GM18498 (cell line): ENCODE results near the gene CEMIP.

Experiments
- ATAC-seq: cut with Tn5 transposase; IDR thresholded peaks from one replicate; pipeline ENCODE4 v1.9.1; 2021; ENCODE audit warnings: mild to moderate bottlenecking, moderate library complexity; ENCODE audit not compliant: unreplicated experiment

Gene CEMIP

DNA sequence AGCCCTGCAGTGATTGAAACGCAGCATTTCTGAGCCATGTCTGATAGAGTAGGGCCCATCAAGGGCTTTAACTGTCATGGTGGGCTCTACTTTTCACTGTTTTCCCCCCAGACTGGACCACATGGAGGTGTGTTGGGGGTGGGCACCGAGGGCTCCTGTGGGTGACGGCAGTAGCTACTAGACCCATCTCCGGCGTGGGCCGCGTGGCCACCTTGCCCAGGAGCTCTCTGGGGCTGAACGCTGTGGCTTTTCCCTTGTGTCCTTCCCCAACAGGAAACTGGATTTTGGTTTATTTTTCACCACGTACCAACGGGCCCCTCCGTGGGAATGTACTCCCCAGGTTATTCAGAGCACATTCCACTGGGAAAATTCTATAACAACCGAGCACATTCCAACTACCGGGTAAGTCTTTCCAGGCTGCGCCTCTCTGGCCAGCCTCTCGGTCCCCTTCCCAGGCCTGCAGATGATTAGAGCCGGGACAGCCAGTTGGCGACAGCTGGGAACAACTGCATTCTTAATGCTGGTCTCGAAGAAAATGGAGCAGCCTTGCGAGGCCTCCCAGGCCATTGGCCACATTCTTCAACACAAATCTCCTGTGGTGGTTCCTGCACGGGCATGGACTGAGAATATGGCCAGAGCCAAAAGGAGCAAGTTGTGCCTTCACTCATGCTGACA, 142.7 kb downstream of the CEMIP start:
- no peak for ATAC-seq

DNA sequence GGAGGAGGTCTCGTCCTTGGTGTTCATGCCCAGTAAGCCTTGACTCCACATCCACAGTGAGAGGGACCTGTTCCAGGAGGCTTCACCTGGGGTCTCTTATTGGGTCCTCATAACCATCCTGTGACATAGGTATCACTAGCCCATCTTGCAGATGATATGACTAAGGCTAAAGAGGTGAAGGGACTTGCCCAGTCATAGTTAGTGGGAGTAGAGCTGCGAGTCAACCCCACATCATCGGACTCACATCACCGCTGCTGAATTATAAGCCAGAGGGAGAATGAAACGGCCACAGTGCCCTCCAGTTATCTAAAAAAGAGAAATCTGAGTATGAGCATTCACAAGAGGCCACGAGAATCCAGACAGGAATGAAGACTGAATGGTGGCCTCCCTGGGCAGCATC, 144.5 kb downstream of the CEMIP start:
- ATAC-seq, result no peak

DNA sequence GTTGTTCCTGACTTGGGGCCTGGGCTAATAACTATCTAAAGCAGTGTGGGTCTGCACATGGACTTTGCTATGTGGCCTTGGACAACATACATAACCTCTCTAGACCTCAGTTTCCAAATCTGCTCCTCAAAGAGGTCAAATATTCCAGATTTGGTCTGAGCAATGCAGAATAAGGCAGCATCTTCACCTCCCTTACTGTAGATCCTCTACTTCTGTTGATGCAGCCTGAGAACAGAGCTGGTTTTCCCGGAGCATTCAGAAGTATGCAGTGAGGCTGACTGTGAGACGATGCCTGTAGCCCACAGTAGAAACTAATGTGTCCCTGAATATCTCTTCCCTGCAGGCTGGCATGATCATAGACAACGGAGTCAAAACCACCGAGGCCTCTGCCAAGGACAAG, 145.1 kb downstream of the CEMIP start:
- ATAC-seq, result no peak

DNA sequence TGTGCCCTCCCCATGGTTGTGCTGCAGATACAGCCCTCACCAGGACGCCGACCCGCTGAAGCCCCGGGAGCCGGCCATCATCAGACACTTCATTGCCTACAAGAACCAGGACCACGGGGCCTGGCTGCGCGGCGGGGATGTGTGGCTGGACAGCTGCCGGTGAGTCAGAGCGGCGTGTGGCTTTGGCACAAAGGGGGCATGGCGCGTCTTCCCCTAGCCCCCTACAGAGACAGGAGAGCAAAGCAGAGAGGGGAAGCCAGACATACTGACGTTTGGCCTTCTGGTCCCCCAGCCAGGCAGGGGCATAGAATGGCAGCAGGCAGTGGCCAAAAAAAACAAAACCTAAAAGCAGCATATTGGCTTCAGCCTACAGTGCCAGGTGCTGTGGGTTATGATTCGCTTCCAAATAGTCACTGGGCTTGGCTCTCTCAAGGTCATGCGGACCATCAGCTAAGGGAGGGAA, 146.5 kb downstream of the CEMIP start:
- ATAC-seq, result no peak

DNA sequence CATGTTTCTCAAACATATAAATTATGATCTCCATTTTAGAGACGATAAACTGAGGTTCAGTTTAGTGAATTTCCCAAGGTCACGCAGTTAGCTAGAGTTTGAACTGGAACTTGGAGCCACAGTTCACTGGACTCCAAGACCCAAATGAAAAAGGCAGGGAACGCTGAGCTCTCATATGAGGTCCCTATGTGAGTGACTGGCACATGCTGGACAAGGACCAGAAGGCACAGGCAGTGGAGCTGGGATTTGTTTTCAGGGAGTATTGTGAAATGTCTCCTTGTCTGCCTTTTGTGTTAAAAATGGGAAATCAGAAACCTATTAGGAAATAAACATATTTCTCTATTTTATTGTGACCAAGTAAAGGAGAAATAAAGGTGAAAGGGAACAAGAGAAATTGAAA, 147.0 kb downstream of the CEMIP start:
- ATAC-seq, result no peak

DNA sequence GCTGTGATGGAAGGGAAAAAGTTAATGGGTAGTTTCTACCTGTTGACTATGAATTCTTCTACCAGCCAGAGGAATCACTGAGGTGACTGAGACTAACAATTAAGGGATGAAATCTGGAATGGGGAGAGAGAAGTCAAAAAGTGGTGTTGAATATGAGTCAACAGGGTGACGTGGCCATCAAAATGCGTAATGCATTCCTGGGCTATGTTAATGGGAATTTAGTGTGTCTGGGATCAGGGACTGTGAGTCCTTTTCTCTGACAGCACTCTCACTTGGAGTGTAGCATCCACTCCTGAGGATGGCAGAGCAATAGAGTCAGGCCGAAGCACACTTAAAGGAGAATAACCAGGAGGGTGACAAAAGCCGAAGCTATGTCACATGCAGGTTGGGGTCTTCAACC, 150.1 kb downstream of the CEMIP start:
- ATAC-seq, result no peak

DNA sequence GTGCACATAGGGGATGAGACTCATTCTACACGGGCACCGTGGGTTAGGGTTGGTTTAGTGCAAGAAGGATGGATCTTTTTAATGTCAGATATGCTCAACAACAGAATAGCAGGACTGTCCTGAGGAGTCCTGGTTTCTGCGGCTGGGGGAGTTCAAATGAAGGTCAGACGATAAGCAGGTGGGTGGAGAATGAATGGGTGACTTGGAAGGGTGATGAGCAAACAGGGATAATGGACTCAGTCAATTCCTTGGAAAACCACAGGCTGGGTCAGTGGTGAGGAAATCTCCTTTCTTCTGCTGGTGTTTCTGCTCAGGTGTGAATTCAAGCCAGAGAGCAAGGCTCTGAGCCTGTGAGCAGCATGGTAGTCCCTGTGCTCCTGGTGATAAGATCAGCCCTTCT, 150.5 kb downstream of the CEMIP start:
- ATAC-seq, result no peak

DNA sequence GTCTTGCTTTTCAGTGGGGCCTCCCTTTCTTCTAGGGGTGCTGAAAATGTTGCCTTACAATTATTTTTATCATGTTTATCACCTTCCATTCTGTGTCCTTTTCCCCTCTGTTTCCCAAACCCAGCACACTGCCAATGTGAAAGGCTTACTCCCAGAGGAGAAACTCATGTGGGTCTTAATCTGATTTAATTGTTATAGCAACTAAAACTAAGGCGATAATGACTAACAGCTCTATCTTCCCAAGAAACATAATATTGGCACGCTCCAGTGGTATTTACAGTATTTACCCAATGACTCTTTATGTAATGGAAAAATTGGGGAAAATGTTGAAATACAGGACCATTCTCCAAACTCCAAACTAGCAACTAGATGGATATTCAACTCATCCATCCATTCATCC, 152.0 kb downstream of the CEMIP start:
- no peak for ATAC-seq

DNA sequence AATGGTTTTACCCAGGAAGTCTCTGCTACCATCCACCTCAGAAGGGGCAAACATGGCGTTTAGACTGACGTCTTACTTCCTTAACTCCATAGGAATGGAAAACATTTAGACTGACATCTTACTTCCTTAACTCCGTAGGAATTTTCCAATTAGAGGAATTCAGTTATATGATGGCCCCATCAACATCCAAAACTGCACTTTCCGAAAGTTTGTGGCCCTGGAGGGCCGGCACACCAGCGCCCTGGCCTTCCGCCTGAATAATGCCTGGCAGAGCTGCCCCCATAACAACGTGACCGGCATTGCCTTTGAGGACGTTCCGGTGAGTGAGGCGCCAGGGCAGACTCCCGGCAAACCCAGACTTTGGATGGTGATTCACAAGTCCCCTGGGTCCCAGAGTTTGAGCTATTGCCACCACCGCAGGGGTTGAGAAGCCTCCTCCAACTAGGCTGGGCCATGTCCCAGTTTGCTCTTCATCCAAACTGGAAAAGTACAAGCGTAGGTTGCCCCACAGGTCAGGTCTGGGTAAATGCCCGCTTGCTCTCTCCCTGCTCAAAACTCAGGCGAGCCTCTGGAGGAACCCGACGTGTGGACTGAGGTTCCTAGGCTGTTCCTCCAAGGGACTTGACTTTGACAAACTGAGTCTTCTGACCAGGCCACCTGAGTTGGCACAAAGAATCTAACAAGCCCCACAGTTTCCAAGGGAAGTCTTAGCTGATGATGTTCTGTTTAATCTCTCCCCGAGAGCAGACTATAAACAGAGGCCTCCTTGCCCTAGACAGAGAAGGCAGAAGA, 152.7 kb downstream of the CEMIP start:
- ATAC-seq, result no peak

DNA sequence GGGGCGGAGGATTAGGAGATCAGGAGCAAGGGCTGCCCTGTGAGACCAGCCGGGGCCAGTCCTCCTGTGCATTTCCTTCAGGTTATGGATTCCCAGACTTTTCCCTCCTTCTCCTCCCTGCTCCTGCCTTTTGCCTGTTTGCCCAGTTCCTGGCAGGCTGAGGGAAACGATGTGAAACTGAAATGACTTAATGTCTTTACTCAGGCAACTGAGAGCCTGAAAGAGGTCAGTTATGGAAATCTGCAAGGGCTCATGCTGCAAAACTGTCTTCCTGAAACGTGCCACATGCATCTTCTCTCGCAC, 153.3 kb downstream of the CEMIP start:
- no peak for ATAC-seq

DNA sequence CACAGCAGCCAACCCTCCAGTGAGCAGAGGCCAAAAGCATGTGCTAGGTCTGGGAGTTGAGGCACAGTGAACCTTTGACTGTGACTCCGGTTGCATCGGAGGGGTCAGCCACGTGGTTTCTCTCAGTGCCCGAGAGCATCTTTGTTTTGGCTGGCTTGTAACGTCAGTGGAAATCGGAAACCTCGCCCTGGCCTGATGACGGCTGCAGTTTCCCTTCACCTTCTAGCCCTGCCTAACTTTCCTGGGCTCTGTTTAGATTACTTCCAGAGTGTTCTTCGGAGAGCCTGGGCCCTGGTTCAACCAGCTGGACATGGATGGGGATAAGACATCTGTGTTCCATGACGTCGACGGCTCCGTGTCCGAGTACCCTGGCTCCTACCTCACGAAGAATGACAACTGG, 153.8 kb downstream of the CEMIP start:
- ATAC-seq, result no peak

DNA sequence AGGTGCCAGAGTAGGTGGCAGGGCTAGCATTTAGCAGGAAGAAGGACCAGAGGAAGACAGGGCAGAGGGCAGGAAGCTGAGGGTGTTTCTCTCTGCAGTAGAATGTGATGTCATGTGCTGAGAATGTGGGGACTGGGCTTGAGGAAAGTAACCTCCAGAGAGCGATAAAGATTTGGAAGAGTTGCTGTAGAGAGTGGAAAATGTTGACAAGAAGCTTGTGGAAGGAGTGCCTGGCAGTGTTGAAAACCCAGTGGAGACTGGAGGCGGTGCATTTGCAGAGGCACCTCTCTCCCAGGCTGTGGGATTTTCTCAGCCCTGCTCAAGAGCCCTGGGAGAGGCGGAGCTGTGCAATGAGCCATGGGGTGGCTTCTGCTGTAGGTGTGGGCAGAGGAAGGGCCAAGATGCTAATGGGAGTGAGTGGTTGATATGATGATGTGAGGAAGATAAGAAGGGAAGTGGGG, 155.6 kb downstream of the CEMIP start:
- ATAC-seq, result no peak

DNA sequence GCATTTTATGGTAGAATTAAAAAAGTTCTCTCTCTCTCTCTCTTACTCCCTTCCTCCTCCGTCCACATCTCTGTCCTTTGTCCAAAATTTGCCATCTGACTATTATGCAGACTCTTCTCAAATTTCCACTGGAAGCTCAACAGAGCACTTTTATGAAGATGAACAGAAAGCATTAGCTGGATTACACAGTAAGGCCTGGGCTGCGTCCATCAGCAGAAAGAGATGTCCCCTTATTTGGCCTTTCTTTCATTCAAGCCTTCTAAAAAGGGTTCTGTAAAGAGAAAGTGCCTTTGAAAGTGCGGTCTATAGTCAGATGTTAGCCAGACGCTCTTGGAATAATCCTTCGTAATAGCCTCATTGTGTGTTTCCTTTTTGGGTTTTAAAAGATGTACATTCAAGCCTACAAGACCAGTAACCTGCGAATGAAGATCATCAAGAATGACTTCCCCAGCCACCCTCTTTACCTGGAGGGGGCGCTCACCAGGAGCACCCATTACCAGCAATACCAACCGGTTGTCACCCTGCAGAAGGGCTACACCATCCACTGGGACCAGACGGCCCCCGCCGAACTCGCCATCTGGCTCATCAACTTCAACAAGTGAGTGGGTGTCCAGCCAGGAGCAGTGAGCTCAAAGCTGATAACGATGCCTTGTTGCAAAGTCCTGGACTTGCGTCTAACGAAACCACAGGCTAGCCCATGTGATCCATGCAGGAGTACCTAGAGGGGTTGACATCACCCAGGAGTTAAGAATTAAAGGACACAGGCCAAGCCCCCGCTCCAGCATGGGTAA, 157.3 kb downstream of the CEMIP start:
- ATAC-seq, result no peak

DNA sequence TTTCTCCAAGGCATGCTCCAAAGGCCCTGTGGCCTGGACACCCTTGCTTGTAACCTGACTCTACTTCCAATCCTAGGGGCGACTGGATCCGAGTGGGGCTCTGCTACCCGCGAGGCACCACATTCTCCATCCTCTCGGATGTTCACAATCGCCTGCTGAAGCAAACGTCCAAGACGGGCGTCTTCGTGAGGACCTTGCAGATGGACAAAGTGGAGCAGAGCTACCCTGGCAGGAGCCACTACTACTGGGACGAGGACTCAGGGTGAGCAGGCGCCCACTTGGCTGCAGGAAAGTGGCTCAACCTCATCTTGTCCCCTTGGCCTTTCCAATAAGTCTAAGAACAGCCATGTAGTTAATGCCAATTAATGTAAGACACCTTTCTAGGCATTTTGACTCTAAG, 158.5 kb downstream of the CEMIP start:
- no peak for ATAC-seq

DNA sequence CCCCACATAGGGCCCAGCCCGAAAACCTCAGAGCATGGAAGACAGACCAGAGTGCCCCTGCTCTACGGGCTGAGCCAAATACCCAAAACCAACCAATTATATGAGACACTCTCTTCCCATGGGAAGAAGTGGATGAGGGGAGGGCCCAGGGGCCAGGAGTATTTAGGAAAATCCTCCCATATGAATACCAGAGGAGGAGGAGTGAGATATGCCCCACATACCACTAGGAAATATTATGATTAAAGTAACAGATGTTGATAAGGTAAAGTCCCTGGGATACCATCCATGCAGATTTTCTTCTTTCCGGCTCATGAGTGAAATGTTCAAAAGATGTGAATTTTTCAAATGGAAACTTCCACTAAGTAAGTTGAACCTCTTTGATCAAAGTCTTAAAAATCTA, 160.0 kb downstream of the CEMIP start:
- ATAC-seq, result no peak

DNA sequence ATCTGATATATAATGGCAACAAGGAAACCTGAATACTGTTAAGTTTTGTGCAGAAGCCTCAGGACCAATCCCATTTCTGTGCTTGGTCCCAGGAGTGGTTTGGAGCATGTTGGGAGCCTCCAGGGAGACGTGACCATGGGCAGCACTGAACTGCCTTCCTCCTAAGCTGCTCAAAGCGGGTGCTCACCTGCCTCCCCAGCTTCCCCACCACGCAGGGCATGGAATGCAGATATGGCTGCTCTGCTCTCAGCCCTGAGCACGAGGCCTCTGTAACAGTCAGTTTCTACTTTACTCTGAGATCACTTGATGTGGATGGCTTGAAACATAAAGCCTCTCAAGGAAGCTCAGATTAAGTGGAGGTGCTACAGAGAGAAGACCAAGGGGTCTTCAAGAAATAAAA, 161.2 kb downstream of the CEMIP start:
- no peak for ATAC-seq

DNA sequence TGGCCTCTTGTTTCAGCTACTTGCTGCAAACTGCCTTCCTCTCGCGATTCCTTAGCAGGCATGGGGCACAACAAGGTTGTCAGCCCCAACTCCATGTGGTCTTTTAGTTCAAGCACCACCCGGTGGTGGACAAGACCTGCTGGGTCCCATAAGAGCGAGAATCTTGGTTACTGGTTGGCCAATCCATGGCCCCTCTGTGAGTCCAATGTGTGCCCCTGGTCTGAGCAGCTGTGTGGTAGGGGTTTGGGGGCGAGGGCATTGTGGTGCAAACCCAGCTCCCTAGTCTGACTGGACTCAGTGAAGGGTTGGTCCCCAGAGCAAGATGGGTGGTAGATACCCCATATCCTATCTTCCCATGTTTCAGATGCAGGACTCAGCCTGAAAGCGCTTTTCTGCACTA, 161.7 kb downstream of the CEMIP start:
- no peak for ATAC-seq

DNA sequence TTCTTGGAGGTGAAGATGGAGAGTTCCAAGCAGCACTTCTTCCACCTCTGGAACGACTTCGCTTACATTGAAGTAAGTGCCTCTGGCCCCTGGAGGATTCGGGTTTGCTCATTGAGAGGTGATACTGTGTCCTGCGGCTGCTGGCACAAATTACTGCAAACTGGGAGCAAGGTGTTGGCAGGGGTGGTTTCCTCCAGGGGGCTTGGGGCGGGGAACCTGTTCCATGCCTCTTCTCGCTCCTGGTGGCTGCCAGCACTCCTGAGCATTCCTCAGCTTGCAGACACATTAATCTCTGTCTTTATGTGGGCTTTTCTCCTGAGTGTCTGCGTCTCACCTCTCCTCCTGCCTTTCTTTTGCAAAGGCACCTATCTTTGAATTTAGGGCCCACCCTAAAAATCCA, 163.1 kb downstream of the CEMIP start:
- no peak for ATAC-seq

DNA sequence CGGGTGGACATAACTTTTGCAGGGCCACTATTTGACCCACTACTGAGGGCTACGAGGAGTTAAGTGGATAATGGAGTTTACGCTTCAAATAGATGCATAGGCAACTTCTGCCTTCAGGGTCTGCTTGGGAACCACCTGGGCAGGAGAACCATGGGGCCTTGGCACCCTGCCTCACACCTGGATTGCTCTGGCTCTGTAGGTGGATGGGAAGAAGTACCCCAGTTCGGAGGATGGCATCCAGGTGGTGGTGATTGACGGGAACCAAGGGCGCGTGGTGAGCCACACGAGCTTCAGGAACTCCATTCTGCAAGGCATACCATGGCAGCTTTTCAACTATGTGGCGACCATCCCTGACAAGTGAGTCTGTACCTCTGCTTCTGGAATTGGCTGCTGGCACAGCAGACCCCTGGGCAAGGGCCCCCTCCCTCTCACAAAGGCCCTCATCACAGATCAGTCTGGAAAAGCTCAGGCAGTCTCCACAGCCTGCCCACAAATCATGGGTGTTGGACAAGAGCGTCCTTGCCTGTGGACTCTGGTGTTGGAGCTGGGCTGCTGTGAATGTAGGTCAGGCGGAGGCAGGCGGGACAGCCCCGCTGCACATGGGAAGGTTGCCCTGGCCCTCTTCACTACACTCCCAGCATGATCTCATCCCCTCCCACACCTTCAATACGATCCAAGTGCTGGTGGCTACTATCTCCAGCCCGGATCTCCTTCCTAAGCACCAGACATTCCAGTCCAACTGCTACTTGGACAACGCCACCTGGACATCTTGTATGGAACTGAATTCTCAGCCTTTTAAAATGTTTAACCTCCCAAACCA, 163.8 kb downstream of the CEMIP start:
- ATAC-seq, result no peak

DNA sequence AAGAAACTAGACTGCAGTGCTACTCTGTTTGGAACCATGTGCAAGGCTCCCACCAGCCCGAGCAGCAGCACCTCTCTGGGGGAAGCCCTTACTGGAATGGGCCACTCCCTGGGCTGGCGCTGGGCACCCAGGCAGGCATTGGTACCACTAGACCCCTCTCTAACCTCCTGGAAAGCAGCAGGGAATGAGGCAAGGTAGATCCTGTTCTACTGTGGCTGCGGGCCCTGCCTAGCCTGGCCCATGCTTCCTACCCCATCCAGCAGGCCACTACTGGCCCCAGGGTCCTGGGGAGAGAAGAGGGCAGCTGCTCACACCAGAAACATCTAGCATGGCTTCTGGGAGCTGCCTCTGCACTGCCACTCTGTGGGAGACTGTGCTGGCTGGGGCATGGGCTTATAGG, 165.6 kb downstream of the CEMIP start:
- ATAC-seq, result no peak

DNA sequence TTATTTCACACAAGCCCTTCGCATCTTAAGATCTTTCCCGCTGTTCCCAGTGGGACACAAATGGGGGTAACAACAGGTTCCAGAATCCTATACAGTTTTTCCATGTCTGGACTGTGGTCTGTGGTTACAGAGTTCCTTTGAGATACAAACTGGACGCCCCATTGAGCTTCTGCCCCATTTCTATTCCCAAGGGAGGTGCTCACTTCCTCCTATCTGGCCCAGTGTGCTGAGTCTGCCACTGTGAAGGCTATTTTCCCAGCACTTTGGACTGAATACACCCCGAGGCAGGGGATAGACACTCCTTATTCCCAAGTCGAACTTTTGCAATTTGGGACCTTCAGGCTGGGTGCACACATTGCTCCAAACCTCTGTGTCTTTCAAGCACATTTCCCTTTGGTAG, 166.4 kb downstream of the CEMIP start:
- no peak for ATAC-seq
